ENCODE measurements around the gene HIPK2.
"Not testable (repeated sequence)": the region's sequence is repeated elsewhere in the genome, so short reads cannot be mapped to it uniquely, and the experiment has no call there.

Gene HIPK2

DNA sequence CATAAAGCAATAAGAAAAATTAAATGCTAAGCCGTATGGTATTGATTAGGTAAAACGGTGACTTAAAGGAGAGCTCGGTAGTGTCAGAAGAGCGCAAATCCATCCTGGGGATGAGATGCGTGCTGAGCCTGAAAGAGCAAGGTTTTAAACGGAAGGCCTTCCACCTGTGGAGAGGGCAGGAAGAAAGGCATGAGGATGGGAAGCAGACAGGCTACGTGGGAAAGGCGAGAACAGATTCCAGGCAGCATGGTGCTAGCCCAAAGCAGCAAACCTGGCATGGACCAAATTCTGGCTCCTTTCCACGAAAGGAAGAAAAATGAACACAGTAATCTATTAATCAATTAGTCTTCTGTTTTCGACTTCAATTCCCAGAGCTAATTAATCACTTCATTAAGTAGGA lies 103.5 kb downstream of the HIPK2 start:
- TF ChIP-seq, protein P1, sequence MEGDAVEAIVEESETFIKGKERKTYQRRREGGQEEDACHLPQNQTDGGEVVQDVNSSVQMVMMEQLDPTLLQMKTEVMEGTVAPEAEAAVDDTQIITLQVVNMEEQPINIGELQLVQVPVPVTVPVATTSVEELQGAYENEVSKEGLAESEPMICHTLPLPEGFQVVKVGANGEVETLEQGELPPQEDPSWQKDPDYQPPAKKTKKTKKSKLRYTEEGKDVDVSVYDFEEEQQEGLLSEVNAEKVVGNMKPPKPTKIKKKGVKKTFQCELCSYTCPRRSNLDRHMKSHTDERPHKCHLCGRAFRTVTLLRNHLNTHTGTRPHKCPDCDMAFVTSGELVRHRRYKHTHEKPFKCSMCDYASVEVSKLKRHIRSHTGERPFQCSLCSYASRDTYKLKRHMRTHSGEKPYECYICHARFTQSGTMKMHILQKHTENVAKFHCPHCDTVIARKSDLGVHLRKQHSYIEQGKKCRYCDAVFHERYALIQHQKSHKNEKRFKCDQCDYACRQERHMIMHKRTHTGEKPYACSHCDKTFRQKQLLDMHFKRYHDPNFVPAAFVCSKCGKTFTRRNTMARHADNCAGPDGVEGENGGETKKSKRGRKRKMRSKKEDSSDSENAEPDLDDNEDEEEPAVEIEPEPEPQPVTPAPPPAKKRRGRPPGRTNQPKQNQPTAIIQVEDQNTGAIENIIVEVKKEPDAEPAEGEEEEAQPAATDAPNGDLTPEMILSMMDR (conservative IDR thresholded peaks at IDR 0.05; ENCODE audit: low read depth, low read length) = no peak
- no peaks in the 10 kb centered on the region for H3K79me2 ChIP-seq (ENCODE audit: insufficient read depth, low read depth)

GRCh38 chr7:139673762-139674161 lies 104.0 kb downstream of the HIPK2 start:
- H3K4me3 ChIP-seq (IDR thresholded peaks at IDR 0.05; ENCODE audit: insufficient read depth, low read depth, low read length) = no peak overlapping the region
- no peak overlapping the region for H3K9ac ChIP-seq
- no peak overlapping the region for H3K27ac ChIP-seq
- H4K20me1 ChIP-seq (ENCODE audit: insufficient read depth) = no peaks in the 10 kb centered on the region
- H3K4me2 ChIP-seq = no peak overlapping the region
- no peaks in the 10 kb centered on the region for H3K36me3 ChIP-seq (ENCODE audit: insufficient read depth)
- TF ChIP-seq, protein P1 (conservative IDR thresholded peaks at IDR 0.05; ENCODE audit: low read depth, low read length) = no peak
- no peaks in the 10 kb centered on the region for H3K4me1 ChIP-seq (ENCODE audit: low read depth, poor library complexity, severe bottlenecking)
- no peak overlapping the region for H2AFZ ChIP-seq (ENCODE audit: low read depth)
- no peaks in the 10 kb centered on the region for H3K27me3 ChIP-seq (ENCODE audit: insufficient read depth, low read depth)
- no peaks in the 10 kb centered on the region for H3K79me2 ChIP-seq (ENCODE audit: insufficient read depth, low read depth)

More for the DNA sequence above, 103.5 kb downstream of the HIPK2 start:
- Histone ChIP-seq H3K4me2 (no peak overlapping the region), H3K36me3 (ENCODE audit: insufficient read depth) (no peaks in the 10 kb centered on the region), H2AFZ (ENCODE audit: low read depth) (no peak overlapping the region), H3K4me1 (ENCODE audit: low read depth, poor library complexity, severe bottlenecking) (no peaks in the 10 kb centered on the region), H4K20me1 (ENCODE audit: insufficient read depth) (no peaks in the 10 kb centered on the region), H3K9ac (no peak overlapping the region), H3K27ac (no peak overlapping the region), H3K4me3 (IDR thresholded peaks at IDR 0.05; ENCODE audit: insufficient read depth, low read depth, low read length) (no peak overlapping the region), H3K27me3 (ENCODE audit: insufficient read depth, low read depth) (no peaks in the 10 kb centered on the region)

DNA sequence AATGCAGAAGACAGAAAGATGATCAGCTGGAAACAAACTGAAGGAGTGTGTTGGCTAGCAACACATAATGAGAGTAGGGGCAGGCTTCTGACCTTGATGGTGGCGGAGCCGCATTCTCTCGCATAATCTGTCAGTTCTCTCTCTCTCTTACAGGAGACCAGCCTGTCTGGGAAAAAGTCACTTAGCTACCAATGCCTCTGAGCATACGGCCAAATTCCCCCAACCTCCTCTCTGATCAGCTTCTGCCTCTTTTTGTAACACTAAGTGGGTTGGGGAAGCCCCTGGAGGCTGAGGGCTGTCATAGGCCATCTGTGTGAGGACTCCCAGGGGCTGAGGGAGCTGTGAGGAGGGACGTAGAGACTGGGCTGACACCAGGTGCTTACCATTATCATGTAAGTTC lies 104.6 kb downstream of the HIPK2 start:
- no peak overlapping the region for H3K27ac ChIP-seq
- H3K36me3 ChIP-seq (ENCODE audit: insufficient read depth) = no peaks in the 10 kb centered on the region
- H3K4me2 ChIP-seq = no peak overlapping the region
- H3K79me2 ChIP-seq (ENCODE audit: insufficient read depth, low read depth) = no peaks in the 10 kb centered on the region
- H3K27me3 ChIP-seq (ENCODE audit: insufficient read depth, low read depth) = no peaks in the 10 kb centered on the region
- no peaks in the 10 kb centered on the region for H3K4me1 ChIP-seq (ENCODE audit: low read depth, poor library complexity, severe bottlenecking)
- H2AFZ ChIP-seq (ENCODE audit: low read depth) = no peak overlapping the region
- H4K20me1 ChIP-seq (ENCODE audit: insufficient read depth) = no peaks in the 10 kb centered on the region
- no peak overlapping the region for H3K4me3 ChIP-seq (IDR thresholded peaks at IDR 0.05; ENCODE audit: insufficient read depth, low read depth, low read length)
- TF ChIP-seq, protein P1 (conservative IDR thresholded peaks at IDR 0.05; ENCODE audit: low read depth, low read length) = no peak
- H3K9ac ChIP-seq = no peak overlapping the region

GRCh38 chr7:139671967-139672366 lies 105.8 kb downstream of the HIPK2 start:
- no peak overlapping the region for H3K27ac ChIP-seq
- H2AFZ ChIP-seq (ENCODE audit: low read depth) = no peak overlapping the region
- no peaks in the 10 kb centered on the region for H4K20me1 ChIP-seq (ENCODE audit: insufficient read depth)
- H3K27me3 ChIP-seq (ENCODE audit: insufficient read depth, low read depth) = no peaks in the 10 kb centered on the region
- no peaks in the 10 kb centered on the region for H3K4me1 ChIP-seq (ENCODE audit: low read depth, poor library complexity, severe bottlenecking)
- TF ChIP-seq, protein P1 (conservative IDR thresholded peaks at IDR 0.05; ENCODE audit: low read depth, low read length) = no peak
- H3K9ac ChIP-seq = no peak overlapping the region
- no peaks in the 10 kb centered on the region for H3K79me2 ChIP-seq (ENCODE audit: insufficient read depth, low read depth)
- no peak overlapping the region for H3K4me3 ChIP-seq (IDR thresholded peaks at IDR 0.05; ENCODE audit: insufficient read depth, low read depth, low read length)
- no peaks in the 10 kb centered on the region for H3K36me3 ChIP-seq (ENCODE audit: insufficient read depth)
- no peak overlapping the region for H3K4me2 ChIP-seq

DNA sequence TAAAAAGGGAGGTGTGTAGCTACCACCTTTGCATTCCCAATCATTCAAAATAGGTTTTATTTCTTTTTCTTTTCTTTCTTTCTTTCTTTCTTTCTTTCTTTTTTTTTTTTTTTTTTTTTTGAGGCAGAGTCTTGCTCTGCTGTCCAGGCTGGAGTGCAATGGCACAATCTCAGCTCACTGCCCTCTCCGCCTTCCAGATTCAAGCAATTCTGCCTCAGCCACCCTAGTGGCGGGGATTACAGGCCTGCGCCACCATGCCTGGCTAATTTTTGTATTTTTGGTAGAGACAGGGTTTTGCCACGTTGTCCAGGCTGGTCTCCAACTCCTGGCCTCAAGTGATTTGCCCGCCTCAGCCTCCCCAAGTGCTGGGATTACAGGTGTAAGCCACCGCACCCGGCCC lies 107.1 kb downstream of the HIPK2 start:
- H3K9ac ChIP-seq; H3K27me3 ChIP-seq (ENCODE audit: insufficient read depth, low read depth); H3K36me3 ChIP-seq (ENCODE audit: insufficient read depth); H3K4me1 ChIP-seq (ENCODE audit: low read depth, poor library complexity, severe bottlenecking); H3K79me2 ChIP-seq (ENCODE audit: insufficient read depth, low read depth); H3K4me2 ChIP-seq; H3K27ac ChIP-seq; H3K4me3 ChIP-seq (IDR thresholded peaks at IDR 0.05; ENCODE audit: insufficient read depth, low read depth, low read length); H2AFZ ChIP-seq (ENCODE audit: low read depth); H4K20me1 ChIP-seq (ENCODE audit: insufficient read depth): not testable (repeated sequence)

All from KMS-11 (cell line).